HG02610 (cell line): Measurements from ENCODE around the gene PPP4R4.
"Not testable (repeated sequence)": the region's sequence is repeated elsewhere in the genome, so short reads cannot be mapped to it uniquely, and the experiment has no call there.

Source experiments
- ATAC-seq: cut with Tn5 transposase; IDR thresholded peaks from one replicate; pipeline ENCODE4 v1.9.1; 2021; ENCODE audit warnings: mild to moderate bottlenecking, moderate library complexity; ENCODE audit not compliant: unreplicated experiment

The PPP4R4 gene

DNA sequence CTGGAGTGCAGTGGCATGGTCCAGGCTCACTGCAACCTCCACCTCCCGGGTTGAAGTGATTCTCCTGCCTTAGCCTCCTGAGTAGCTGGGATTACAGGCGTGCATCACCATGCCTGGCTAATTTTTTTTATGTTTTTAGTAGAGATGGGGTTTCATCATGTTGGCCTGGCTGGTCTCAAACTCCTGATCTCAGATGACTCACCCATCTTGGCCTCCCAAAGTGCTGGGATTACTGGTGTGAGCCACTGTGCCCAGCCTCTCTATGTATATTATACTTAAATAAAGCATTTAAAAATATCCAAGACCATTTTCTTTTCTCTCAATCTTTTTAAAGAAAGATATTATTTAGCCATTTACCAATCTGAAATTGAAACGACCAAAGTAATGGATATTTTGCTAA lies 90.1 kb downstream of the PPP4R4 start:
- not testable (repeated sequence) for ATAC-seq

DNA sequence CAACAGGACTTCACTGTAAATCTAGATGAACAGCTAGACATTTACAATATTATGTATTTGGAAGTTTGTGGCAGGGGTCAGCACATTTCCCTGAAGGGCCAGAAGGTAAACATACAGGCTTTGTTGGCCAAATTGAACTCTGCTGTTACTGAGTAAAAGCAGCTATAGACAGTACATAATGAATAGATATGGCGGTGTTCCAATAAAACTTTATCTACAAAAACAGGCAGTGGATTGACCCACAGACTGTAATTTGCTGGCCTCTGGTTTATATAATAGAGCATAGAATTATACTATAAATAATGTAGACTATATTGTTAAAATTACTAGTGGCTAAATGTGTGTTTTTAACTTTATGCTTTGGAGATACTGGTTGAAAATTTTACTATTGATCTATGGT lies 93.2 kb downstream of the PPP4R4 start:
- ATAC-seq: no peak

DNA sequence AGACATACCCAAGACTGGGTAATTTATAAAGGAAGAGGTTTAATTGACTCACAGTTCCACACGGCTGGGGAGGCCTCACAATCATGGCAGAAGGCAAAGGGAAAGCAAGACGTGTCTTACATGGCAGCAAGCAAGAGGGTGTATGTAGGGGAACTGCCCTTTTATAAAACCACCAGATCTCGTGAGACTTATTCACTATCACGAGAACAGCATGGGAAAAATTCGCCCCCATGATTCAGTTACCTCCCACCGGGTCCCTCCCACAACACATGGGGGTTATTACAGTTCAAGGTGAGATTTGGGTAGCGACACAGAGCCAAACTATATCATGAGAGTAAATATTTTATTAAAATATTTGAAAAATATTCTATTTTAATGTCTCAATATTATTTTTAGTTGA lies 94.5 kb downstream of the PPP4R4 start:
- not testable (repeated sequence) for ATAC-seq

DNA sequence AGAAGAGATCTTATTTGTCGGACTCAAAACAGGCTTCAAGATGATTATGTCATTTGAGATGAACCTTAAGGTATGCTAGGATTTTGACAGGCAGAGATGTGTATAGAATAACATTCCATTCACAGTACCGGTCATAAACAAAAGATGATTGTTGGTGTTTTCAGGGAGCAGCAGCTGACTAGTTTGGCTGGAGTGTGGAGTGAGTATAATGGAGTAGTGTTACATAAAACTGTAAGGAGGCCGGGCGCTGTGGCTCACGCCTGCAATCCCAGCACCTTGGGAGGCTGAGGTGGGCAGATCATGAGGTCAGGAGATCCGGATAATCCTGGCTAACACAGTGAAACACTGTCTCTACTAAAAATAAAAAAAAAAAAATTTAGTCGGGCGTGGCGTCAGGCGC lies 95.0 kb downstream of the PPP4R4 start:
- no peak for ATAC-seq

DNA sequence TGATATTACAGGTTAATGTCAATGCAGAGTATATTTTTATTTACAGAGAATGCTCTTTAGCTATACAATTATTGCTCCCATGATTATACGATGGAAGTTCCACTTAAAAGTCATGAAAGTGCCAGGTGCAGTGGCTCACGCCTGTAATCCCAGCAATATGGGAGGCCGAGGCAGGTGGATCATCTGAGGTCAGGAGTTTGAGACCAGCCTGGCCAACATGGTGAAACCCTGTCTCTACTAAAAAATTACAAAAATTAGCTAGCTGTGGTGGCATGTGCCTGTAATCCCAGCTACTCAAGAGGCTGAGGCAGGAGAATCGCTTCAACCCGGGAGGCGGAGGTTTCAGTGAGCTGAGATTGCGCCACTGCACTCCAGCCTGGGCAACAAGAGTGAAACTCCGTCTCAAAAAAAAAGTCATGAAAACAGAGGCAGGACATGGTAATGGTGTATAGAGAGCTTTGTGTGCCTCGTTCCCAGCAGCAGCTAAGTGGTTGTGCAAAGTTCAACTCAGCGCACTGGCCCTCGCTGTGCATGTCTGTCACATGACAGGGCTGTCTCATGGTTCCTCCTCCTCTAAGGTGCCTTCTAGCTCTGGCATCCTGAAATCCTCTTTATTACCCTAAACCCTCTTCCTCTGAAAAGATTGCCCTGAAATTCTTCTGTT lies 102.9 kb downstream of the PPP4R4 start:
- ATAC-seq: not testable (repeated sequence)

DNA sequence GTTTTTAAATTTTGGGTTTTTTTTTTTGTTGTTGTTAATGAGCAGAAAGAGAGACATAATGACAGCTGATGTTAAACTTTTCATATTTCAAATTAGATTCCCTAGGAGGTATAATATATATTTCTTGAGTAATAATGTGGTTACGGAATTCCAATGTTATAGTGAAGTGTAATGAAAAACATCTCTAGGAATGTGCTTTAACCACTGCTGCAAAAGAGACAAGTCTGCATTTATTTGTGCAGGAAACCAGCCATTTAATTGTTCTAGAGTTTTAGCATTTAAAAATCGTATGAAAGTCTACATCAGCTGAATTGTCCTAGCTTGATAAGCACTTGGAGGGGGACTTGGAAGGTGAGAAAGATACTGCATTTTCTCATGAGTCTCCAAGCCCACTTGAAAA lies 104.6 kb downstream of the PPP4R4 start:
- no peak for ATAC-seq

DNA sequence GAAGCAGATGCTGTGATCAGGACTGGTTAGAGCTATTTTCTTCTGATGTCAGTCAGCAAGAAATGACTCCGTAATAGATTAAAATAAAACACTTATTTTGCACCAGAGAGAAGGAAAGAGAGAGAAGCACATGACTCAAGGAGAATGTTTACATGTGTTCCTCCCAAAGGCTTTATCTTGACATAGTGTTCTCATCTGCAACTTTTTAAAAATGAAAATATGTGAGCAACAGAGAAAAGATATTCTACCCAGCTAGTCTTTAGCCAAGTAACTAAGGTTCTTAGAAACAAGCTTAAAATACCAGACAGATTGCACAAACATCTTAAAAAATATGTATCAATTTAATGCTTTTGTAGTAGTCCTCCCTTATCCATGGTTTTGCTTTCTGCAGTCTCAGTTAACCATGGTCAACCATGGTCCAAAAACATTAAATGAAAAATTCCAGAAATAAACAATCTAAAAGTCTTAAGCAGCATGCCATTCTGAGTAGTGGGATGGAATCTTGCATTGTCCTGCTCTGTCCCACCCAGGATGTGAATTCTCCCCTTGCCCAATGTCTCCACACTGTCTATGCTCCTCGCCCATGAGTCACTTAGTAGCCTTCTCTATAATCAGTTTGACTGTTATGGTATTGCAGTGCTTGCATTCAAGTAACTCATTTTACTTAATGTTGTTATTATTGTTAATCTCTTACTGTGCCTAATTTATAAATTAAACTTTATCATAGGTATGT lies 109.0 kb downstream of the PPP4R4 start:
- no peak for ATAC-seq

DNA sequence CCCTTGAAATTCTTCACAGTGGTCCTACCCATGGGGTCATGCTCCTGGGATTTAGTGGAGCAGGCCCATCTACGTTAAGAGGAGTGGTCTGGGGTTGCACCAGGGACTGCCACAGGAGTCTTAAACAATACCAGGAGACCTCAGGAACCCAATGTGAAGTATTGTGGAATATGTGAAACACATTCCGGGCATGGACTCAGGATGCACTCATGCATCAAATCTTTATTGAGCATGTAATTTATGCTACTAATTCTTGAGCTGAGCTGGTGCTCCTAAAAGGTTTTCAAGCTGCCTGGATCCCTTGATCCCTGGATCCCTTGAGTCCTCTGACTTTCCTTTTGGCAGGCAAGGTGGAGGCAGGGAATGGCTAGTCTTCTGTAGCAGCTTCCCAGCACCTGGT lies 110.1 kb downstream of the PPP4R4 start:
- ATAC-seq: no peak

DNA sequence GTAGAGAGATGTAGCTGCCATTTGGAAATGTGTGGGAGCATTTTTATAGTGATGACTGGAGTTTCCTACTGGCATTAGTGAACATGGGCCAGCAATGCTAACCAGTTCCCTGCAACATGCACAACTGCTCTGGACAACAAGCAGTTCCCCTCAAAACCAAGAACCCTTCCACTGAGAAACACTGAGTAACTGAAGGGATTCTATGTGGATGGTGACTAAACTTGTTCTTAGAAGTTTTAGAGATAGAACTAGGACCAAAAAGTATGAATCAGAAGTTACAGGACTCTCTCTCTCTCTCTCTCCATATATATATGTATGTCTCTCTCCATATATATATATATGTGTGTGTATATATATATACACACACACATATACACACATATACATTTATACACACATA lies 111.0 kb downstream of the PPP4R4 start:
- no peak for ATAC-seq

DNA sequence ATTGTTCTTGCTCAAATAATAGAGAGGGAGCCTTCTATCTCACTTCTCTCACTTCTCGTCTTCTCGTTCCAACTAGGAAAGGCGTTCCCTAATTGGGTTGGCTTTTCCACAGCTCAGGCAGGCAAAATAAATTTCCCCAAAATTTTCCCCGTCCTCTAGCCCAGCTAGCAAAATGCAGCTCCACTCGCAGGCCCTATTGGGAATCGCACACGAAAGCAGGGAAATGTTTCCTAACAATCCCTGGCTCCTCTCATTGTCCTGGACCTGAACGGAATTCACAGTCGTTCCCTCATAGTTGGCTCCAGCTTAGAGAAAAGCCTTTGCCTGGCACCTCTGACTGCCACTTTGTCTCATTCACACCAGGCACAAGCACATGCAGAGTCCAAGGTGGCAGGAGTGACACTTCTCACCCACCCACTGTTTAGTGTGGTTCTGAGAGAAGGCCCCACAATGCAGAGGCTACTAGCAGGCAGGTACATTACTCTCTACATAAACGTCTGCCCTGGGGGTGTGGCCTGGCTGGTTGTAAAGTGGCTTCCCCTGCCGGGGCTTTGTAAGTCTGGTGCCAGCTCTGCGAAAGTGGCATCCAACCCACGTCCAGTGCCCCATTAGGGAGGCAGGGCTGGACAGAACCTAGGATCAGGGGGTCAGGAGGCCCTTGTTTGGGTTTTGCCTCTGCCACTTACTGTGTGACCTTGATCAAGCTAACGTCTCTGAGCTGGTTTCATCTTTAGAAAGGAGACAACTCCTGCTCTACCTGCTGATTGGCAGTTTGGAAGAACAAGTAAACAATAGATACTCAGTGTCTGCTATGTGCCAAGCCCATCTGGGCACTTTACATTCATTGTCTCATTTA lies 114.7 kb downstream of the PPP4R4 start:
- no peak for ATAC-seq

DNA sequence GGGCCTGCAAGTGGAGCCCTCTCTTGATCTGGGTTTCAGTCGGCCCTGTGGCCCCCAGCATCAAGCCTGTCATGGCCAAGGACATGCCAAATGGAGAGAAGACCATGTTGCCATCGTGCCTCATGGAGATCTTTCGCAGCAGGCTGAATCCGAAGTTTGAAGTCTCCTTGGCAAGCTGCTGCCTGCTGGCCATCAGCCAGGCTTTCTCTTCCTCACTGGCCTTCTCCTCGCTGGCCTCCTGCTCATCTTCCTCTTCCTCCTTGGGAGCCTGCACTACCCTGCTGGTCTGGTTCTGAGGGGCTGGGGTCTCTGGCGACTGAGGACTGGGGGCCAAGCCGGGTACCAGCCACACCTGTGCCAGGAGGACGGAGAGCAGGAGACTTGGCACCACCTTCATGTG lies 116.1 kb downstream of the PPP4R4 start:
- no peak for ATAC-seq

DNA sequence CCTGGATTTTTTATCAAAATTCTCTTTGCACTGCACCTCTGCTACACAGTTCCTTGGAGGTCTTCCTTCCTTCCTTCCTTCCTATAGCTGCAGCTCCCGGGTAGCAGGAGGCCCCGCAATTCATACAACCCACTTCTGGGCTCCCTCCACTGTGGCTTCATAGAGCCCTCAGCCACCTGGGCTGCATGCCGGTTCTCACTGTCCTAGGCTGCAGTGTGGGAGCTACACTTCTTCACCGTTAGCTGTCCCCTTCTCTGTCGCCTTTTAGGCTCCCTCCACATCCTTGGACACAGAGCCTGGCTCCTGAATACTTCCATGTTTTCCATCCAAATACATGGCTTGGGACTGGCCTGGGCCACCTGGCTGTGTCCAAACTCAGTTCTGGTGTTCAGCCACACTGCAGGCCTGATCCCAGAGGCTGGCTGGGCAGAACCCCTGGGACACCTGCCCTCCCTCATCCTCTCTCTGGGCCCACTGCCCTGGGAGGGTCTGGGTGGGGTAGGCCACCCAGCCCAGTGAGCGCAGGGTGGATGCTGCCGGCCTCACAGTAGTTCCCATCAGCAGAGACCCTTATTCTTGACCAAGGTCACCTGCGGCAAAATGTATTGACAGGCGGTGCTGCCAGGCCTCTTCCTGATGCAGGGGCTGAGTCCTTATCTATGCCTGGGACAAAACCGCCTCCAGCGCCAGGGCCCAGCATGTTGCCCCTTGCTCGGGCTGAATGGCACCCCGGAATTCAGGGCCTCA lies 117.2 kb downstream of the PPP4R4 start:
- no peak for ATAC-seq

DNA sequence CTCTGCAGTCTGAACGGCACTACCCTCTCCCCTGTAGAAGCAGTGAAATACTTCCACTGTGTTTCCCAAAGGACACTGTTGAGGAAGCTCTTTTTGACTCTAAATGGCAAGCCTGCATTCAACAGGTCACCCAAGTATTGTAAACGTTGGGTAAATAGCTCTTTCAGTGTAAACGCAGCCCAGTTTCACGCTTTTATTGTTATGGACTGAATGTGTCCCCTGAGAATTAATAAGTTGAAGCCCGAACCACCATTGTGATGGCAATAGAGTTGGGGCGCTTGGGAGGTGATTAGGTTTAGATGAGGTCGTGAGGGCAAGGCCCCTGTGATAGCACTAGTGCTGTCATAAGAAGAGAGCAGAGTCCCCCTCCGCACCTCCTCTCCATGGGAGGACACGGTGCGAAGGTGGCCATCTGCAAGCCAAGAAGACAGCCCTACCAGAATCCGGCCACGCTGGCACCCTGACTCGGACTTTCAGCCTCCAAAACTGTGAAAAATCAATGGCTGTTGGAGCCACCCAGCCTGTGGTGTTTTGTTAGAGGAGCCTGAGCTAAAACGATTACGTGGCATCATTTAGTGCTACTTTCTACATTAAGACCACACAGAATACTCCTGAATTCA lies 117.9 kb downstream of the PPP4R4 start:
- ATAC-seq: no peak

DNA sequence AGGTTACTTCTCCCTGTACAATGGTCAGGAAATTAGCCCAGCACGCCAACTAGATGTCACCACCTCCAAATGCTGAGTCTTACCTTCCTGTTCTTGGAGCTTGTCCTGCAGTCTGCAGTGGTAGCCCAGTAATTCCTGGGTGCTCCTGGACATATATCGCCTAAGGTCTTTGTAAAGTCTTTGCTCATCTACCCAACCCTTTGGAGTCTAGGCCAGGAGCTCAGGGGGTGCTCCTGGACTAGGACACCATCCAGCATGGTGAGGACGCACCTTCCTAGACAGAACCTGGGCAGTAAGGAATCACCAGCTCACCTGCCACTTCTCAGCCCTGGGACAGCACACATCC lies 118.4 kb downstream of the PPP4R4 start:
- no peak for ATAC-seq

DNA sequence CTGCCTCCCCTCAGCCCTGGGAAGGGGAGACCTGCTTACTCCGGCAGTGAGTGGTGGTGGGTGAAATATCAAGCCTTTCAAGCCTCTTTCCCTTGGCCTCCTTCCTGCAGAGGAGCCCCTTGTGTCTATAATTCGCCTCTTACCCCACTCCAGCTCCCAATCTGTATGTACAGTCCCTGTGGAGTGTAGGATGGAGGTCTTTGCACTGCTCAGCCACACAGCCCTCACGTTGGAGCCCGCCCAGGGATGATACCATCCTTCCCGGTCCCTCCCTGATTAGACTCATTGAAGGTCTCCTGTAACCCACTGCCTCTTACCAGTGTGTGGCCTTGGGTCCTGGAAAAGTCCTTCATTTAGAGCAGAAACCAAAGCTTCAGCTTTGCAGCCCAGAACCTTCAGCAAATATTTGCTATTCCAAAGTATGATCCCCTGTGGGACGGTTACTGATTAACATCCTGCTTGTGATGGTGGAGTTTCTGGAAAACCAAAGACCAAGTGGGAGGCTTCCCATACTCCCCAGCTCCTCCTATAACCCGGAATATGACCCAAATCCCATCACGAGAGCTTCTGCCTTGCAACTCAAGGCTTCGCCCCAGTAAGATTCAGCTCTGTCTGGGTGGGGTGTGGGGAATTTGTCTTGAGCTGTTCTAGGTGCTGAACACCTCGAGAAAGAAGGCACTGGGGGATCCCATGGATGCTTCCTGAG lies 118.9 kb downstream of the PPP4R4 start, which contains the start of gene SERPINA10:
Gene SERPINA10, minus strand, starts transcription at position 397 of the 706 bp plus-strand sequence. CDS start 2,675 bp downstream, outside the sequence.
- no peak for ATAC-seq

DNA sequence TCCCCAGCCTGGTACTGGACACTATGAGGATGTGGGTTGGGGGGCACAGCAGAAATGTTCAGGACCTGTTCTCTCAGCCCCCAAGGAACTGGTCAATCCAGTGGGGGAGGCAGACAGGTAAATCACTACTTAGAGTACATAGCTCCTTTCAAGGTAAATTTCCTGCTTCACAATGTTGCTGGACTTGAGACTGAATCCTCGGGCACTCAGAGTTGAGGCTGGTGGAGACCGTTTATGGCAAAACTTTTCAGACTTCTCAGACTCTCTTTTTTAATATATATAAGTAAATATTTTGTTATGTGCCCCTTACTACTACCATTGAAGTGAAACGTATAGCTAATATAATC lies 119.4 kb downstream of the PPP4R4 start:
- no peak for ATAC-seq

DNA sequence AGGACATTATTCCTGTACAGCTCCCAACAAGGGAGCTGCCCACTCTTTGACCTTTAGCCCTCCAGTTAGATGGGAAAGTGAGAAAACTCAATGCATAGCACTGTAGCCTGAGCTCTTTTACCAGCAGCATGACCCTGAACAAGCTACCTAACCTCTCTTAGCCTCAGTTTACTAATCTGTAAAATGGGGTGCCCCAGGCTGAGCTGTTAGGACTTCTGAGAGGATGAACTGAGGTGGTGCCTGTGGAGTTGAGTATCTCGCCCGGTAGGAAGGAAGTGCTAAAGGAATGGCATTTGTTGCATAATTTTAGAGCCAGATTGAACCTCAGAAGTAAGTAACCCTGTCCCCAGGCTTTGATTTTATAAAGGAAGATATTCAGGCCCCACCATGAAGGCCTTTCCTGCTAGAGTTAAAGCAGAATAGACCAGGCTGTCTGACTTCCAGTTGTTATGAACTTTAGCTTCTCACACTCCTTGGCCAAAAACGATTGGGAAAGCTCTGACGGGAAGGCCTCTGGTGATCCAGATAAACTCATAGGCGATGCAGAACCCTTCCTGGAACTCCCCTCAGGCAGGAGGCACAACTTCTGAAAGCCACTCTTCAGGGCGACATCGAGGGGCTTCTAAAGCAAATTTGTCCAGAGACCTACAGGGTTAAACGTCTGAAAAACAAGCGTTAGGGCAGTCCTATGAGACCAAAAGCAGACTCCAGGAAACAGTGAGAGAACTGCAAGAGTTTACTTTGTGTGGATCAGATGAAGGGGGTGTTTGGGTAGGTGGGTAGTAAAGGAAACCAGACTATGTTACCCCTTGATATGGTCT lies 121.4 kb downstream of the PPP4R4 start:
- ATAC-seq: no peak

DNA sequence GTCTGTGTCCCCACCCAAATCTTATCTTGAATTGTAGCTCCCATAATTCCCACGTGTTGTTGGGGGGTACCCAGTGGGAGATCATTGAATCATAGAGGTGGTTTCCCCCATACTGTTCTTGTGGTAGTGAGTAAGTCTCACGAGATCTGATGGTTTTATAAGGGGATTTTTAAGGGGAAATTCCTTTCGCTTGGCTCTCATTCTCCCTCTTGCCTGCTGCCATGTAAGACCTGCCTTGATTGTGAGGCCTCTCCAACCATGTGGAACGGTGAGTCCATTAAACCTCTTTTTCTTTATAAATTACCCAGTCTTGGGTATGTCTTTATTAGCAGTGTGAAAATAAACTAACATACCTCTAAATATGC lies 122.0 kb downstream of the PPP4R4 start:
- ATAC-seq: not testable (repeated sequence)

DNA sequence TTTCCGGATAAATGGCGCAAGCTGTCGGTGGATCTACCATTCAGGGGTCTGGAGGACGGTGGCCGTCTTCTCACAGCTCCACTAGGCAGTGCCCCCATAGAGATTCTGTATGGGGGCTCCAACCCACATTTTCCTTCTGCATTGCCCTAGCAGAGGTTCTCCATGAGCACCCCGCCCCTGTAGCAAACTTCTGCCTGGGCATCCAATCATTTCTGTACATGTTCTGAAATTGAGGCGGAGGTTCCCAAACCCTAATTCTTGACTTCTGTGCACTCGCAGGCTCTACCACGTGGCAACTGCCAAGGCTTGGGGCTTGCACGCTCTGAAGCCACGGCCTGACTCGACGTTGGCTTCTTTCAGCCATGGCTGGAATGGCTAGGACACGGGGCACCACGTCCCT lies 124.0 kb downstream of the PPP4R4 start:
- ATAC-seq: no peak
